ENCODE measurements around the gene PYGL. TPM values are rescaled to one million over a fixed set of nuclear protein-coding genes. Genes with fewer than 3 reads are reported as not detected.

PYGL gene
- total RNA-seq, 1 experiment from 2014 or later: 23.0 TPM

GRCh38 chr14:50974118-50974517 lies 29.8 kb upstream of the PYGL start:
- DNase-seq (ENCODE audit: low read depth, low spot score) (no peak), ATAC-seq (no peak)
- TF ChIP-seq POLR2AphosphoS5 (IDR thresholded peaks at IDR 0.05; ENCODE audit: low read depth, low read length): no peak
- no peak for TF ChIP-seq SIN3A (IDR thresholded peaks at IDR 0.05; ENCODE audit: borderline replicate concordance, insufficient read depth, low read depth, low read length)
- TF ChIP-seq, protein P1, sequence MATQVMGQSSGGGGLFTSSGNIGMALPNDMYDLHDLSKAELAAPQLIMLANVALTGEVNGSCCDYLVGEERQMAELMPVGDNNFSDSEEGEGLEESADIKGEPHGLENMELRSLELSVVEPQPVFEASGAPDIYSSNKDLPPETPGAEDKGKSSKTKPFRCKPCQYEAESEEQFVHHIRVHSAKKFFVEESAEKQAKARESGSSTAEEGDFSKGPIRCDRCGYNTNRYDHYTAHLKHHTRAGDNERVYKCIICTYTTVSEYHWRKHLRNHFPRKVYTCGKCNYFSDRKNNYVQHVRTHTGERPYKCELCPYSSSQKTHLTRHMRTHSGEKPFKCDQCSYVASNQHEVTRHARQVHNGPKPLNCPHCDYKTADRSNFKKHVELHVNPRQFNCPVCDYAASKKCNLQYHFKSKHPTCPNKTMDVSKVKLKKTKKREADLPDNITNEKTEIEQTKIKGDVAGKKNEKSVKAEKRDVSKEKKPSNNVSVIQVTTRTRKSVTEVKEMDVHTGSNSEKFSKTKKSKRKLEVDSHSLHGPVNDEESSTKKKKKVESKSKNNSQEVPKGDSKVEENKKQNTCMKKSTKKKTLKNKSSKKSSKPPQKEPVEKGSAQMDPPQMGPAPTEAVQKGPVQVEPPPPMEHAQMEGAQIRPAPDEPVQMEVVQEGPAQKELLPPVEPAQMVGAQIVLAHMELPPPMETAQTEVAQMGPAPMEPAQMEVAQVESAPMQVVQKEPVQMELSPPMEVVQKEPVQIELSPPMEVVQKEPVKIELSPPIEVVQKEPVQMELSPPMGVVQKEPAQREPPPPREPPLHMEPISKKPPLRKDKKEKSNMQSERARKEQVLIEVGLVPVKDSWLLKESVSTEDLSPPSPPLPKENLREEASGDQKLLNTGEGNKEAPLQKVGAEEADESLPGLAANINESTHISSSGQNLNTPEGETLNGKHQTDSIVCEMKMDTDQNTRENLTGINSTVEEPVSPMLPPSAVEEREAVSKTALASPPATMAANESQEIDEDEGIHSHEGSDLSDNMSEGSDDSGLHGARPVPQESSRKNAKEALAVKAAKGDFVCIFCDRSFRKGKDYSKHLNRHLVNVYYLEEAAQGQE (IDR thresholded peaks at IDR 0.05; ENCODE audit: insufficient read depth in 1 of 2, low read depth in 2 of 2, low read length in 1 of 2): no peak
- no peak for TF ChIP-seq TCF7L2 (IDR thresholded peaks at IDR 0.05; ENCODE audit: low read depth, low read length)
- TF ChIP-seq, protein P2, sequence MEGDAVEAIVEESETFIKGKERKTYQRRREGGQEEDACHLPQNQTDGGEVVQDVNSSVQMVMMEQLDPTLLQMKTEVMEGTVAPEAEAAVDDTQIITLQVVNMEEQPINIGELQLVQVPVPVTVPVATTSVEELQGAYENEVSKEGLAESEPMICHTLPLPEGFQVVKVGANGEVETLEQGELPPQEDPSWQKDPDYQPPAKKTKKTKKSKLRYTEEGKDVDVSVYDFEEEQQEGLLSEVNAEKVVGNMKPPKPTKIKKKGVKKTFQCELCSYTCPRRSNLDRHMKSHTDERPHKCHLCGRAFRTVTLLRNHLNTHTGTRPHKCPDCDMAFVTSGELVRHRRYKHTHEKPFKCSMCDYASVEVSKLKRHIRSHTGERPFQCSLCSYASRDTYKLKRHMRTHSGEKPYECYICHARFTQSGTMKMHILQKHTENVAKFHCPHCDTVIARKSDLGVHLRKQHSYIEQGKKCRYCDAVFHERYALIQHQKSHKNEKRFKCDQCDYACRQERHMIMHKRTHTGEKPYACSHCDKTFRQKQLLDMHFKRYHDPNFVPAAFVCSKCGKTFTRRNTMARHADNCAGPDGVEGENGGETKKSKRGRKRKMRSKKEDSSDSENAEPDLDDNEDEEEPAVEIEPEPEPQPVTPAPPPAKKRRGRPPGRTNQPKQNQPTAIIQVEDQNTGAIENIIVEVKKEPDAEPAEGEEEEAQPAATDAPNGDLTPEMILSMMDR (IDR thresholded peaks at IDR 0.05): no peak
- Histone ChIP-seq H3K36me3 (ENCODE audit: control insufficient read depth, insufficient read depth, low read length) (no peaks in the 10 kb centered on the region), H3K27ac (ENCODE audit: low read length) (no peak overlapping the region), H3K4me3 (ENCODE audit: low read depth in 2 of 2, low read length in 2 of 2) (no peak overlapping the region), H3K9me3 (ENCODE audit: control insufficient read depth, insufficient read depth, low read depth, low read length) (no peaks in the 10 kb centered on the region), H3K4me1 (ENCODE audit: control insufficient read depth, insufficient read depth, low read length) (no peaks in the 10 kb centered on the region), H3K27me3 (ENCODE audit: control insufficient read depth, insufficient read depth, low read length) (no peaks in the 10 kb centered on the region; the same call in none of the 2 replicates)
- in situ Hi-C loops (cut with HindIII; ENCODE audit: low pct_unique_long_range_greater_than_20kb, low sequenced_read_pairs) (no loop called here), intact Hi-C loops (cut with micrococcal nuclease; ENCODE audit: unreplicated experiment) (no loop called here)
- ChIA-PET CTCF (no interaction called here), POLR2A (interaction anchor here (0.6 kb wide), 1 partner anchor 840 kb away, joined by 3 read pairs; no protein-coding TSS in a partner anchor)
- BruUV-seq (replicated peaks): no TSS peak

GRCh38 chr14:50972734-50973133 lies 28.5 kb upstream of the PYGL start:
- Histone ChIP-seq H3K27ac (ENCODE audit: low read length) (no peak overlapping the region), H3K36me3 (ENCODE audit: control insufficient read depth, insufficient read depth, low read length) (no peaks in the 10 kb centered on the region), H3K27me3 (ENCODE audit: control insufficient read depth, insufficient read depth, low read length) (no peaks in the 10 kb centered on the region; the same call in none of the 2 replicates), H3K9me3 (ENCODE audit: control insufficient read depth, insufficient read depth, low read depth, low read length) (no peaks in the 10 kb centered on the region), H3K4me3 (ENCODE audit: low read depth in 2 of 2, low read length in 2 of 2) (no peak overlapping the region), H3K4me1 (ENCODE audit: control insufficient read depth, insufficient read depth, low read length) (no peaks in the 10 kb centered on the region)
- DNase-seq (ENCODE audit: low read depth, low spot score): no peak
- intact Hi-C loops (cut with micrococcal nuclease; ENCODE audit: unreplicated experiment) (no loop called here), in situ Hi-C loops (cut with HindIII; ENCODE audit: low pct_unique_long_range_greater_than_20kb, low sequenced_read_pairs) (no loop called here)
- TF ChIP-seq, protein P1 (IDR thresholded peaks at IDR 0.05; ENCODE audit: insufficient read depth in 1 of 2, low read depth in 2 of 2, low read length in 1 of 2): no peak
- TF ChIP-seq POLR2AphosphoS5 (IDR thresholded peaks at IDR 0.05; ENCODE audit: low read depth, low read length): no peak
- TF ChIP-seq SIN3A (IDR thresholded peaks at IDR 0.05; ENCODE audit: borderline replicate concordance, insufficient read depth, low read depth, low read length): no peak
- TF ChIP-seq TCF7L2 (IDR thresholded peaks at IDR 0.05; ENCODE audit: low read depth, low read length): no peak
- TF ChIP-seq, protein P2 (IDR thresholded peaks at IDR 0.05): no peak
- ATAC-seq: no peak
- ChIA-PET POLR2A (no interaction called here), CTCF (no interaction called here)
- BruUV-seq (replicated peaks): no TSS peak
